ENCODE results near the gene DIO3.
"Not testable (repeated sequence)": the region's sequence is repeated elsewhere in the genome, so short reads cannot be mapped to it uniquely, and the experiment has no call there.

Gene DIO3

DNA sequence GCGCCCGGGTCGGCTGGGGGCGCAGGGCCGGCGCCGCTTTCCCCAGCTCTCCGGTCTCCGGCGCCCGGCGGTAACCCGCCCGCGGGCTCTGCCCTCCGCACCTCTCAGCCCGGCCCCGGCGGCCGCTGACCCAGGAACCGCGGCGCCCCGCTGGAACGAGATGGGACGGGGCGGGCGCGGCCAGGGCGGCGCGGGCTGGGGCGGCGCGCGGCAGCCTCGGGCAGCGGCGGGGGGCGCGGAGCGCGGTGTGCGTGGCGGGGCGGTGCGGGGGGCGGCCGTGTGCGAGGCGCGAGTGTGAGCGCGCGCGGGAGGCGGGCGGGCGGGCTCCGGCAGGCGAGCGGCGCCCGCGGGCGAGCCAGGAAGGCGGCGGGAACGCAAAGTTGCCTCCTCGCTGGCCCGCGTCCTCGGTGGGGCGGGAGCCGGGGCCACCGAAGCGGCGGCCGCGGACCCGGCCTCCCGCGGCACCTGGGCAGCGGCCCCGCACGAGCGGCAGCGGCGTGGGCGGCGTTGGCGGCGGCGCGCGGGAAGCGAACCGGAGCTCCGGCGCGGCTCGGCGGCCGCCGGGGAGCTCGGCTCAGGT lies 671 bp upstream of the DIO3 start:
- peaks cover 7% of the 10 kb centered on the region for H3K36me3 Mint-ChIP-seq
- ATAC-seq (no peak), DNase-seq (ENCODE audit: low spot score in 2 of 2) (no peak)
- H3K27ac Mint-ChIP-seq: no peak overlapping the region
- peaks cover 24% of the 10 kb centered on the region for H3K4me1 Mint-ChIP-seq
- peaks cover 2% of the 10 kb centered on the region for H3K9me3 Mint-ChIP-seq
- H3K4me3 Mint-ChIP-seq: no peak overlapping the region

- peaks cover 24% of the 10 kb centered on the region for H3K4me1 Mint-ChIP-seq
- DNase-seq (ENCODE audit: low spot score in 2 of 2) (no peak), ATAC-seq (no peak)
- no peak overlapping the region for H3K4me3 Mint-ChIP-seq
- H3K27ac Mint-ChIP-seq: no peak overlapping the region
- H3K36me3 Mint-ChIP-seq: peaks cover 7% of the 10 kb centered on the region
- peaks cover 2% of the 10 kb centered on the region for H3K9me3 Mint-ChIP-seq
These were observed 699 bp downstream of the DIO3 start for GRCh38 chr14:101561897-101562490.

- H3K9me3 Mint-ChIP-seq: peaks cover 2% of the 10 kb centered on the region
- no peak overlapping the region for H3K4me3 Mint-ChIP-seq
- peaks cover 7% of the 10 kb centered on the region for H3K36me3 Mint-ChIP-seq
- ATAC-seq (no peak), DNase-seq (ENCODE audit: low spot score in 2 of 2) (no peak)
- peaks cover 24% of the 10 kb centered on the region for H3K4me1 Mint-ChIP-seq
- no peak overlapping the region for H3K27ac Mint-ChIP-seq
These were observed 1.5 kb downstream of the DIO3 start for GRCh38 chr14:101562659-101563351.

- H3K27ac Mint-ChIP-seq: no peak overlapping the region
- no peak overlapping the region for H3K4me3 Mint-ChIP-seq
- ATAC-seq (no peak), DNase-seq (ENCODE audit: low spot score in 2 of 2) (no peak)
- peaks cover 24% of the 10 kb centered on the region for H3K4me1 Mint-ChIP-seq
- H3K36me3 Mint-ChIP-seq: peaks cover 7% of the 10 kb centered on the region
- peaks cover 2% of the 10 kb centered on the region for H3K9me3 Mint-ChIP-seq
These were observed 2.0 kb downstream of the DIO3 start for GRCh38 chr14:101563352-101563653.

DNA sequence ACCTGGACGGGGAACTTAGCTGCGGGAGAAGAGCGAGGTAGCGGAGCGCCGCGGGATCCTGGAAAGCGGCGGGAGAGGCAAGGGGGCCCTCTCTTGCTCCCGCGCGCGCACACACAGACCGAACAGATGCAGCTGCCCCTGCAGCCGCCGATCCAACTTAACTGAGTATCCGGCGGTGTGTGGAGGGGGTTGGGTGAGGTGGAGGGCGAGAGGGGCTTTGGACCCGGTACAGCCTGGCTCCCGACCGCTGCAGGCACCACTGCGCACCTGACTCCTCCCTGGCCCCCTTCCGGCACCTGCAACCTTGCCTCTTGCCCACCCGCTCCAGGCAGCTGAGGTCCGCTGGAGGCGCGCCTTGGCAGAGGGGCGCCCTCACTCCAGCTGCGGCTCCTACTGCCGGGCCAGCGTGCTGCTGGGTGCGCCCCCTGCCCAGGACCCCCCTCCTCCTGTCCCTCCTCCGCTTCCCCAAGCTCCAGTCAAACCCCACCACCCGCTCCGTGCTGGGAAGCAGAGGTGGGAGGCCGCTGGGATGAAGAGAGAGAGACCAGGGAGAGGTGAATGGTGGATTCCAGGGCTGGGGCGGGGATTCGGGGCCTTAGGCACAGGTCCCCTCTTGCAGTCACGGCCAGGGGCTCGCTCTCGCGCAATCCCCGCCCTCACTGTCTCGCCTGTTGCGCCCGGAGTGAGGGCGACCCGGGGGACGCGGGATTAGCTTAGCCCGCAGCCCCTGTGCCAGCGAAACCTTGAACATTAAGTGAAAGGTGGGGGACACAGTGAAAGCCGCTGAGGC lies 2.6 kb downstream of the DIO3 start:
- no peak overlapping the region for H3K4me3 Mint-ChIP-seq
- DNase-seq (ENCODE audit: low spot score in 2 of 2) (no peak), ATAC-seq (no peak)
- H3K36me3 Mint-ChIP-seq: peaks cover 7% of the 10 kb centered on the region
- H3K4me1 Mint-ChIP-seq: peaks cover 24% of the 10 kb centered on the region
- H3K27ac Mint-ChIP-seq: no peak overlapping the region
- peaks cover 2% of the 10 kb centered on the region for H3K9me3 Mint-ChIP-seq

DNA sequence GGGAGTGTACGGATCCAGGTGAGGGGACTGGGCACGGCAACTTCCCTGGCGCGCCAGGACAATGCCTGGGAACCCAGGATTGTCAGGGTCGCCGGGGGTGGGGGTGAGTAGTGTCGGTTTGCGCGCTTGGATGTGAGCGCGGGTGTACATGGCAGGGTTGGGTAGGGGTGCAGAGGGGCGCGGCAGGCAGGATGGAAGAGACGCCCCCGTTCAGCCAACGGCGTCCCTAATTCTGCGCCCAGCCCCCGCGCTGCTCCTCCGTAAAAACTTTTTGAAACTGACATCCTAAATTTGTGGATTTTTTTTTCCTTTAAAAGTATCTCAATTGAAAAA lies 3.1 kb downstream of the DIO3 start:
- H3K36me3 Mint-ChIP-seq: peaks cover 7% of the 10 kb centered on the region
- H3K9me3 Mint-ChIP-seq: peaks cover 2% of the 10 kb centered on the region
- H3K27ac Mint-ChIP-seq: no peak overlapping the region
- DNase-seq (ENCODE audit: low spot score in 2 of 2): no peak
- peaks cover 24% of the 10 kb centered on the region for H3K4me1 Mint-ChIP-seq
- no peak for ATAC-seq
- H3K4me3 Mint-ChIP-seq: no peak overlapping the region

DNA sequence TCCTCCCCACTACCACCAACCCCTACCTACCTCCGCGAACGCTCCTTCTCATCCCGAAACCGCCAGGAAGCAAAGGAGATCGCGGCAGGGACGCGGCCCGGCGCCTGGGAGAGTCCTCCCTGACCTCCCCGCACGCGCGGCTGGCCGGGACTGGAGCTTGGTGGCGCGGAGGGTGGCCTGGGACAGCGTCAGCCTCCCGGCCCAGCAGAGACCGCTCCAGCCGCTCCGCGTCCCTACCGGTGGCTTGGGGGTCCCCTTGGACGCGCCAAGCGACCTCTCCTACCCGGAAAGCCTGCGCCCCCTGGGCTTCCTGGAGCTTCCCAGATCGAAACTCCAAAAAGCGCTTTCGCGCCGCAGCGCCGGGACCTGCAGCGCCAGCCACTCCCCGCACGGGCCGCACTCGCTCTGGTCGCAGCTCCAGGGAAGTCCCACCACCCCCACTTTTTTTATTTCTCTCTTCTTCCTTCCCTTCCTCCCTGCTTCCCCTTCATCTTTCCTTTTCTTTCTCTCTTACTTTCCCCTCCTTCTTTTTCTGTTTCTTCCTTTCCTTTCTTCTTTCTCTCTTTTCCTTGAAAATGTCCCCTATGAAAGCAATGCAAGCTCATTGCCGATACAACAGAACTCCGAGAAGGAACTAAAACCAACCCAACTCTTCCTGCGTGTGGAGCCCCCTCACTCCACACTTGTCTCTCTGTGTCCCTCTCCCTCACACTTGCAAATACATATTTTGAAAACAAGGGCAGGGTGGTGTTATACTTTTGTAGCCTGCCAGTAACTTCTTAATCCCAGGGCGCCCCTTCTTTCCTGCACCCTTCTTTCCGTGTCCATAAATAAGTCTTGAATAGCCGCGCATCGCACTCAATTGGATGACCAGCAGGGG lies 3.8 kb downstream of the DIO3 start:
- H3K4me3 Mint-ChIP-seq: no peak overlapping the region
- no peak for DNase-seq (ENCODE audit: low spot score in 2 of 2)
- H3K36me3 Mint-ChIP-seq: peaks cover 7% of the 10 kb centered on the region
- H3K27ac Mint-ChIP-seq: no peak overlapping the region
- ATAC-seq: no peak
- peaks cover 2% of the 10 kb centered on the region for H3K9me3 Mint-ChIP-seq
- H3K4me1 Mint-ChIP-seq: peaks cover 24% of the 10 kb centered on the region

DNA sequence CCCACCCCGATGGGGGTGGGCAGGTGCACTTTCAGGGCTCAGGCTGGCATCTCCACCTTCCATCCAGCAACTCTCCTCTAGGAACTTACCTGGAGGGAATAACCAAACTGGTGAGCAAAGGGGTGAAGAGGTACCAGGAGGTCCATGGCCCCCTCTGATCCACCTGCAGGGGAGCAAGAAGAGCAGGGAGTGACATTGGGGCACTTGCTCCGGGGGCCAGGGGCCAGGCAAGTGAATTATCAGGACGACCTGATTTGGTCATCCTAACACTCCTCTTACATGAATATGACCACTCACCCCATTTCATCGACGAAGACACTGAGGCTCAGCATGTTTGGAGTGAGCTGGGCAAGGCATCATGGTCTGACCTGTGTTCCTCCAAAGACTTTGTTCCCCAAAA lies 6.0 kb downstream of the DIO3 start:
- no peak for ATAC-seq
- H3K4me3 Mint-ChIP-seq: no peak overlapping the region
- H3K4me1 Mint-ChIP-seq: peaks cover 25% of the 10 kb centered on the region
- H3K9me3 Mint-ChIP-seq: no peaks in the 10 kb centered on the region
- no peak overlapping the region for H3K27ac Mint-ChIP-seq
- DNase-seq (ENCODE audit: low spot score in 2 of 2): no peak
- H3K36me3 Mint-ChIP-seq: no peaks in the 10 kb centered on the region

DNA sequence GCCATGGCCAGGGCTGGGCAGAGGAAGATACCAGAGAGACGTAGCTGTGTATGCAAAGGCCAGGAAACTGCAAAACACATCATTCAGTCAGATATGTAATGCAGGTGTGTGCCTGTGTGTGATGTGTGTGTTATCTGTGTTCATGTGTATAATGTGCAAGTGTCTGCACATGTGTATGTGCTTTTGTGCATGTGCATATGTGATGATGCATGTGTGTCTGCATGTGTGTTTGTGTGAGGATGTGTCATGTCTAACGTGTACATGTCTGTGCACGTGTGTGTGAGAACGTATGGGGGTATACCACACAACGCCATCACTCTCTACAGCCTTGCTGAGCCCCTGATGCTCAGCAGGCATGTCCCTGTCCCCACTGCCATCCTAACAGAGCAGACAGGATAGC lies 9.7 kb downstream of the DIO3 start:
- ATAC-seq: no peak
- peaks cover 6% of the 10 kb centered on the region for H3K4me1 Mint-ChIP-seq
- DNase-seq (ENCODE audit: low spot score in 2 of 2): no peak
- H3K27ac Mint-ChIP-seq: no peak overlapping the region
- H3K4me3 Mint-ChIP-seq: no peak overlapping the region
- H3K9me3 Mint-ChIP-seq: no peaks in the 10 kb centered on the region
- no peaks in the 10 kb centered on the region for H3K36me3 Mint-ChIP-seq

DNA sequence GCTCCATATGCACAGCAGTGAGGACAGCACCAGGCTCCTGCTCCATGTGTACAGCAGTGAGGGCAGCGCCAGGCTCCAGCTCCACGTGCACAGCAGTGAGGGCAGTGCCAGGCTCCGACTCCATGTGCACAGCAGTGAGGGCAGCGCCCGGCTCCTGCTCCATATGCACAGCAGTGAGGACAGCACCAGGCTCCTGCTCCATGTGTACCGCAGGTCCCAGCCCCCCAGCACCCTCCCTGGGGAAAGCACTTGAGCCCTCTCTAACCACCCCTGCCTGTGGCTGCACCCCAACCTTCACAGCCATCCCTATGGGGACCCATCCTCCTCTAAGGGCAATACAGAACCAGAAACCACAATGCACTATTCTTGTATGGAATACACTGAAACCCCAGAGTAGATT lies 11.2 kb downstream of the DIO3 start:
- ATAC-seq; DNase-seq (ENCODE audit: low spot score in 2 of 2); H3K4me1 Mint-ChIP-seq; H3K4me3 Mint-ChIP-seq; H3K27ac Mint-ChIP-seq; H3K9me3 Mint-ChIP-seq; H3K36me3 Mint-ChIP-seq: not testable (repeated sequence)

DNA sequence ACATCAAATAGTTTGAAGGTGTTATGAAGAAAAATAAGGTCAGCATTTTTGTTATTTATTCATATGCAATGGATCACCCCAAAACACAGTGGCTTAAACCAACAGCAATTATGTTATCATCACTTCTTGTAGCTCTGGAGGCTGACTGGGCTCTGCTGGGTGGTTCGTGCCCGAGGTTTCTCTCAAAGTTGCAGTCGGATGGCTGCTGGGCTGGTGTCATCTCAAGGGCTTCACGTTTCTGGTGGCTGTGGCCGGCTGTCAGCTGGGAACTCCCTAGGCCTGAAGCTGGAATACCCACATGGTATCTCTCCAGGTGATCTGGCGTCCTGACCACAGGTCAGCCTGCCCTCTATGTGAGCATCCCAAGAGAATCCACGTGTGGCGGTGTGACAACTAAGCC lies 12.0 kb downstream of the DIO3 start:
- Mint-ChIP-seq H3K4me3 (no peak overlapping the region), H3K27ac (no peak overlapping the region), H3K4me1 (peaks cover 6% of the 10 kb centered on the region), H3K36me3 (no peaks in the 10 kb centered on the region), H3K9me3 (no peaks in the 10 kb centered on the region)
- DNase-seq (ENCODE audit: low spot score in 2 of 2) (no peak), ATAC-seq (no peak)

GRCh38 chr14:101575581-101575980 lies 14.3 kb downstream of the DIO3 start:
- Mint-ChIP-seq H3K27ac (no peak overlapping the region), H3K4me3 (no peak overlapping the region), H3K4me1 (peaks cover 6% of the 10 kb centered on the region), H3K9me3 (no peaks in the 10 kb centered on the region), H3K36me3 (no peaks in the 10 kb centered on the region)
- DNase-seq (ENCODE audit: low spot score in 2 of 2): no peak
- ATAC-seq: no peak

GRCh38 chr14:101577221-101577909 lies 16.1 kb downstream of the DIO3 start:
- ATAC-seq: no peak
- no peak overlapping the region for H3K4me3 Mint-ChIP-seq
- no peaks in the 10 kb centered on the region for H3K36me3 Mint-ChIP-seq
- no peaks in the 10 kb centered on the region for H3K4me1 Mint-ChIP-seq
- H3K27ac Mint-ChIP-seq: no peak overlapping the region
- DNase-seq (ENCODE audit: low spot score in 2 of 2): no peak
- no peaks in the 10 kb centered on the region for H3K9me3 Mint-ChIP-seq

DNA sequence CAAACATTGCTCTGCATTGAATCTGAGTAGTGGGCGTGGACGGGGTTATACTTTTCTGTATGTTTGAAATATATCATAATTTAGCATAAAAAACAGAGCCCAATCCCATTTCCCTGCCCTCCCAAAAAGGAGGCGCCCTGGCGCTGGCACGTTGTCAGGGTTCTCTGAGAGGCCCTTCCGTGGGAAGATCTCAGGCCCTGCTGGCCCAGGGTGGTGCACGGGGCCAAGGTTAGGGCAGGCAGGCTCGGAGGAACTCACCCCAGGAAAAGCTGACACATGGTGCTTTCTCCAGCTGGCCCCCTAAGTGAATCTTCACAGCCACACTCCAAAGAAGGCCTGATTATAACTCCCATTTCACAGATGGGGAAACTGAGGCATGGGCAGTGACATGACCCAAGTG lies 17.2 kb downstream of the DIO3 start:
- ATAC-seq (no peak), DNase-seq (ENCODE audit: low spot score in 2 of 2) (no peak)
- no peak overlapping the region for H3K27ac Mint-ChIP-seq
- H3K36me3 Mint-ChIP-seq: no peaks in the 10 kb centered on the region
- no peaks in the 10 kb centered on the region for H3K9me3 Mint-ChIP-seq
- H3K4me1 Mint-ChIP-seq: no peaks in the 10 kb centered on the region
- no peak overlapping the region for H3K4me3 Mint-ChIP-seq
